ENCODE data around the gene RAB18. TPM values are rescaled to one million over a fixed set of nuclear protein-coding genes. Genes with fewer than 3 reads are reported as not detected.
"Not testable (repeated sequence)": the region's sequence is repeated elsewhere in the genome, so short reads cannot be mapped to it uniquely, and the experiment has no call there.

Gene RAB18
- total and polyA plus RNA-seq, 2 donors (not counting 1 experiment from before 2014, with no cell fraction given) = 8.4 to 60.5 TPM

GRCh38 chr10:27504808-27505460 is 830 bp downstream of the RAB18 start:
- no peaks in the 10 kb centered on the region for H3K9me3 ChIP-seq (ENCODE audit: control extremely low read depth in 1 of 3, control insufficient read depth in 2 of 3, insufficient read depth in 1 of 3, low read length in 2 of 3)
- intact Hi-C loops (cut with micrococcal nuclease) = loop anchor here (1.0 to 10.0 kb wide), 6 partner anchors 140 to 1028 kb away; partner anchors contain the start of genes ANKRD26, MPP7 and WAC
- peaks cover 32% of the 10 kb centered on the region for H4K20me1 ChIP-seq (ENCODE audit: control insufficient read depth, insufficient read depth, low read length, poor library complexity, severe bottlenecking)
- peak overlapping the region; percentile 100 for H3K27ac Mint-ChIP-seq
- H3K4me1 Mint-ChIP-seq = peaks cover 46% of the 10 kb centered on the region
- no peak for TF ChIP-seq EZH2 (IDR thresholded peaks at IDR 0.05; ENCODE audit: borderline replicate concordance, insufficient read depth, low read depth, low read length, poor library complexity, severe bottlenecking)
- TF ChIP-seq CTCF (IDR thresholded peaks at IDR 0.05) = no peak
- no peaks in the 10 kb centered on the region for H3K27me3 Mint-ChIP-seq
- H3K4me3 ChIP-seq (ENCODE audit: control extremely low read depth in 1 of 5, extremely low read depth in 1 of 5, insufficient read depth in 1 of 5, low read depth in 2 of 5, low read length in 4 of 5) = peak overlapping the region; percentile 68 to 91 (median 86)
- WGBS (ENCODE audit: insufficient coverage) = 0% methylated on average over 10 of the region's 13 CpGs
- H3K79me2 ChIP-seq (ENCODE audit: control insufficient read depth, insufficient read depth, low read length) = peaks cover 57% of the 10 kb centered on the region
- POLR2A ChIA-PET = interaction anchor here (1.1 kb wide), 1 partner anchor 350 kb away, joined by 7 read pairs; the partner anchor contains the start of genes MASTL and YME1L1
- peak overlapping the region; percentile 83 for H3K9ac ChIP-seq (ENCODE audit: low read length)
- H3K4me2 ChIP-seq (replicated peaks; ENCODE audit: low read depth, low read length, poor library complexity, severe bottlenecking) = peak overlapping the region; percentile 64
- H3K27ac ChIP-seq (ENCODE audit: low read length in 2 of 2) = peak overlapping the region; percentile 87 to 88
- no peaks in the 10 kb centered on the region for H3K9me3 Mint-ChIP-seq (ENCODE audit: insufficient read depth)
- H3K4me1 ChIP-seq (ENCODE audit: control insufficient read depth in 2 of 2, insufficient read depth in 2 of 2, low read length in 2 of 2) = peaks cover 13 to 18% of the 10 kb centered on the region in 2 donors
- no peak for ATAC-seq (ENCODE audit: low read depth)
- no peak for DNase-seq
- H3K36me3 ChIP-seq (replicated peaks in 1 of 2; ENCODE audit: control extremely low read depth in 1 of 2, control insufficient read depth in 1 of 2, extremely low read depth in 1 of 2, insufficient read depth in 2 of 2, low read length in 1 of 2) = peaks cover 1 to 2% of the 10 kb centered on the region in 2 experiments
- H3K4me3 Mint-ChIP-seq = peak overlapping the region; percentile 100
- H2AFZ ChIP-seq (ENCODE audit: insufficient read depth, low read depth, low read length, poor library complexity, severe bottlenecking) = peak overlapping the region; percentile 77
- H3K27me3 ChIP-seq (replicated peaks in 1 of 4; ENCODE audit: control extremely low read depth in 1 of 4, control insufficient read depth in 3 of 4, insufficient read depth in 4 of 4, low read length in 3 of 4) = peaks cover 0 to 11% (median under 1%) of the 10 kb centered on the region in 4 experiments
- CTCF ChIA-PET = interaction anchor here (0.8 to 1.4 kb wide), 4 partner anchors 12 to 889 kb away, joined by 3 to 5 read pairs (median 4); partner anchors contain the start of genes MASTL and YME1L1

- peaks cover 13 to 18% of the 10 kb centered on the region in 2 donors for H3K4me1 ChIP-seq (ENCODE audit: control insufficient read depth in 2 of 2, insufficient read depth in 2 of 2, low read length in 2 of 2)
- H3K27ac Mint-ChIP-seq; H3K27me3 ChIP-seq (replicated peaks in 1 of 4; ENCODE audit: control extremely low read depth in 1 of 4, control insufficient read depth in 3 of 4, insufficient read depth in 4 of 4, low read length in 3 of 4); H3K4me3 ChIP-seq (ENCODE audit: control extremely low read depth in 1 of 5, extremely low read depth in 1 of 5, insufficient read depth in 1 of 5, low read depth in 2 of 5, low read length in 4 of 5); DNase-seq; H3K27me3 Mint-ChIP-seq; POLR2A ChIA-PET; H3K9me3 ChIP-seq (ENCODE audit: control extremely low read depth in 1 of 3, control insufficient read depth in 2 of 3, insufficient read depth in 1 of 3, low read length in 2 of 3); ATAC-seq (ENCODE audit: low read depth); H2AFZ ChIP-seq (ENCODE audit: insufficient read depth, low read depth, low read length, poor library complexity, severe bottlenecking); H3K36me3 ChIP-seq (replicated peaks in 1 of 2; ENCODE audit: control extremely low read depth in 1 of 2, control insufficient read depth in 1 of 2, extremely low read depth in 1 of 2, insufficient read depth in 2 of 2, low read length in 1 of 2); H3K27ac ChIP-seq (ENCODE audit: low read length in 2 of 2); H3K9me3 Mint-ChIP-seq (ENCODE audit: insufficient read depth); H3K9ac ChIP-seq (ENCODE audit: low read length): not testable (repeated sequence)
- H3K4me3 Mint-ChIP-seq = peak overlapping the region; percentile 62
- H3K4me2 ChIP-seq (replicated peaks; ENCODE audit: low read depth, low read length, poor library complexity, severe bottlenecking) = peak overlapping the region; percentile 11
- WGBS (ENCODE audit: insufficient coverage) = 98% methylated on average over 7 of the region's 15 CpGs
- intact Hi-C loops (cut with micrococcal nuclease) = loop anchor here (2.0 to 10.0 kb wide), 2 partner anchors 141 to 1027 kb away; partner anchors contain the start of gene WAC
- H4K20me1 ChIP-seq (ENCODE audit: control insufficient read depth, insufficient read depth, low read length, poor library complexity, severe bottlenecking) = peaks cover 38% of the 10 kb centered on the region
- H3K79me2 ChIP-seq (ENCODE audit: control insufficient read depth, insufficient read depth, low read length) = peaks cover 63% of the 10 kb centered on the region
- CTCF ChIA-PET = interaction anchor here (0.8 kb wide), 1 partner anchor 888 kb away, joined by 3 read pairs; no protein-coding TSS in a partner anchor
- H3K4me1 Mint-ChIP-seq = peaks cover 47% of the 10 kb centered on the region
Measured at GRCh38 chr10:27505537-27505936, 1.4 kb downstream of the RAB18 start.

Data from B cell (primary cell).